ENCODE data around the gene USP48.
"Not testable (repeated sequence)": the region's sequence is repeated elsewhere in the genome, so short reads cannot be mapped to it uniquely, and the experiment has no call there.

The USP48 gene, protein sequence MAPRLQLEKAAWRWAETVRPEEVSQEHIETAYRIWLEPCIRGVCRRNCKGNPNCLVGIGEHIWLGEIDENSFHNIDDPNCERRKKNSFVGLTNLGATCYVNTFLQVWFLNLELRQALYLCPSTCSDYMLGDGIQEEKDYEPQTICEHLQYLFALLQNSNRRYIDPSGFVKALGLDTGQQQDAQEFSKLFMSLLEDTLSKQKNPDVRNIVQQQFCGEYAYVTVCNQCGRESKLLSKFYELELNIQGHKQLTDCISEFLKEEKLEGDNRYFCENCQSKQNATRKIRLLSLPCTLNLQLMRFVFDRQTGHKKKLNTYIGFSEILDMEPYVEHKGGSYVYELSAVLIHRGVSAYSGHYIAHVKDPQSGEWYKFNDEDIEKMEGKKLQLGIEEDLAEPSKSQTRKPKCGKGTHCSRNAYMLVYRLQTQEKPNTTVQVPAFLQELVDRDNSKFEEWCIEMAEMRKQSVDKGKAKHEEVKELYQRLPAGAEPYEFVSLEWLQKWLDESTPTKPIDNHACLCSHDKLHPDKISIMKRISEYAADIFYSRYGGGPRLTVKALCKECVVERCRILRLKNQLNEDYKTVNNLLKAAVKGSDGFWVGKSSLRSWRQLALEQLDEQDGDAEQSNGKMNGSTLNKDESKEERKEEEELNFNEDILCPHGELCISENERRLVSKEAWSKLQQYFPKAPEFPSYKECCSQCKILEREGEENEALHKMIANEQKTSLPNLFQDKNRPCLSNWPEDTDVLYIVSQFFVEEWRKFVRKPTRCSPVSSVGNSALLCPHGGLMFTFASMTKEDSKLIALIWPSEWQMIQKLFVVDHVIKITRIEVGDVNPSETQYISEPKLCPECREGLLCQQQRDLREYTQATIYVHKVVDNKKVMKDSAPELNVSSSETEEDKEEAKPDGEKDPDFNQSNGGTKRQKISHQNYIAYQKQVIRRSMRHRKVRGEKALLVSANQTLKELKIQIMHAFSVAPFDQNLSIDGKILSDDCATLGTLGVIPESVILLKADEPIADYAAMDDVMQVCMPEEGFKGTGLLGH

DNA sequence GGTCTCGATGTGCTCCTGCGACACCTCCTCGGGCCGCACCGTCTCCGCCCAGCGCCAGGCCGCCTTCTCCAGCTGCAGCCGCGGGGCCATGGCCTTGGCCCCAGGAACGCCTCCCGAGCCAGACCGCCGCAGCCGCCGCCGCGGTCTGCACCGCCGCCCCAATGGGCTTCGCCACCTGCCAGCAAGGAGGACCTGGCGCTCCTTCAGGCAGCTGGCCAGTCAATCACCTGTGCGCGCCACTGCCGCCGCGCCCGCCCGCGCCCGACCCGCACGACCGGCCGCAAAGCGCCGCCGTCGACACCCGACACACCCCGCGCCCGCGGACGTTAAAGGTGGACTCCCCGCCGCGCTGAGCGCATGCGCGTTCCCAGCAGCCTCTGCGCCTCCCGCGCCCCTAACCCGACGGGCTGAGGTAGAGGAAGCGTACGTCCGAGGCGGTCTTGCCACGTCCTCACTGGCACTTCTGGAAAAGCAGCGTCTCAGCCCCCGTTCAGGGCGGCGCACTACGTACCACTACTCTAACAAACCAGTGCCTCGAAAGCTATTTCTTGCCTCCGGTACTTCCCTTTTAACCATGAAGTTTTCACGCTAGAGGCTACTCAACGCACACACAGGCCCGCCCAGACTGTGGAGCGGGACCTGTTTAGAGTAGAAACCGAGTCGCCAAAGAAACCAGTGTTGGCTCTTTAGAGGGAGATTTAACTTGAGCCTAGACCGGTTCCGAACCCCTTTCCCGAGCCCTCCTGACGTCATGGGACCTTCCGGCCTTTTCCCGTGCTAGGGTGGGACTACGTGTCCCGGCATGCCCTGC lies at the start of gene USP48:
TSS of gene USP48 (minus strand) at position 282 of the 811 bp plus-strand sequence. CDS start at position 90, 192 bp downstream.
- peak; percentile 95 for DNase-seq (ENCODE audit: low read depth in 2 of 2)

DNA sequence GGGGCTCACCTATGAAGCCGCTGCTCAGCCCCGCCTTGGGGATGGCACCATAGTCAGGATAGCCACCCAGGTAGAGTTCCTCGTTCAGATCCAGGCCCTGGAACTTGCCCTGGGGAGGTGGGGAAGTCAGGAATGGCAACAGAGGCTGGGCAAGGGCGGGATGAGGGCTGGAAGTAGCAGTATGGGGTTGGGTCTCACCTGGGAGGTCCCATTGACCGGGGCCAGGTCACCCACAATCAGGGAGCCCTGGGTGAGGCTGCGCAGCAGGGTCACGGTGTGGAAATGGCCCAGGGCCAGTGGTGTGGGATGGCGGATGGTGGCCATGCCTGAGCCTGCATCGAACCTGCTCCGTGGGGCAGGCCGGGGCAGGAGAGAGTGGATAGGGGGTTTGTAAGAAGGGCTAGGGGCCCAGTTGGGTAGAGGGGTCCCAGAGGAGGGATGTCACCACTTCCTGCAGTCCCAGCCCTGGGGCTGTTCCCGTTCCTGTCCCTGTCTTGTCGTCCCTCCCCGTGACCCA lies 48.6 kb upstream of the USP48 start:
- DNase-seq (ENCODE audit: low read depth in 2 of 2) = no peak

DNA sequence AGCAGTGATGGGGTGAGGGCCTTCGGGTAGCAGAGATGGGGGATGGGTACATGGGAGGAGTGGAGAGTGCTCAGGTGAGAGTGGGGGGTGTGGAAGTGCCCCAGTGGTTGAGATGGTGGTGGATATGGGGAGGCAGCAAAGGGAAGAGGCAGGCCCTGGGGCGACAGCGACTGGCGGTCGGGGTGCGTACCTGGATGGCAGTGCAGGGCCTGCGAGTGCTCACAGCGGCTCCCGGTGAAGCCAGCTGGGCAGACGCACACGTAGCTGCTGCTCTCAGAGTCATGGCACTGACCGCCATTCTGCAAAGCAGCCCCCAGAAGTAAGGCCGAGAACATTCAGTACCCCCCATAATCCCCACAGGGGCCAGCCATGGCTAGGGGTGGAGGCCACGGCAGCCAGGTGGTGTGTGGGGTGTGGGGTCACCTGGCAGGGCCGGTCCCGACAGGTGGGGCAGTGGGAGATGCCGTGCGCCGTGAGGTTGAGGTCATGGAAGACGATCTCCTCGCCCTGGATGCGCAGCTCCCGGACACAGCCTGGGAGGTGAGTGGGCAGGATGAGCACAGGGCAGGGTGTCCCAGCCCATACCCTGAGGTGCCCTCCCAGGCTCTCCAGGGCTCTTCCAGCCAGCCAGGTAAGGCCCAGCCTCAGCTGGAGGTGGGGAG lies 48.0 kb upstream of the USP48 start:
- no peak for DNase-seq (ENCODE audit: low read depth in 2 of 2)

DNA sequence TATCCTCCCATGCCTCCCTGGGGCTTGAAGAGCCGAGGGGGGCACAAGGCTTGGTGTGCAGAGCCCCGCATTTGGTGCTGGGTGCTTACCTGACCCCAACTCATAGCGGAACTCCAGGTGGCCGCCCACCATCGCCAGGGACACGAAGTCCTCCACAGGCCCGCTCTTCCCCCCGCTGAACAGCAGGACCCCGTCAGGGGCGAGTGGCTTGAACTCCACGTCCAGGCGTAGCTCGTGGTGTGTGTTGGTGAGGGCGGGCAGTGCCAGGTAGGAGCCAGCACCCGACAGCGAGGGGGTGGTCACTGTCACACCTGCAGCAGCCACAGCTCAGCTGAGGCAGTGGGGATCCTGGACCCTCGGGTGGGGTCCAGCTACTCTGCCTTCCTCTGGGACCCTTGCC lies 46.3 kb upstream of the USP48 start:
- no peak for DNase-seq (ENCODE audit: low read depth in 2 of 2)

DNA sequence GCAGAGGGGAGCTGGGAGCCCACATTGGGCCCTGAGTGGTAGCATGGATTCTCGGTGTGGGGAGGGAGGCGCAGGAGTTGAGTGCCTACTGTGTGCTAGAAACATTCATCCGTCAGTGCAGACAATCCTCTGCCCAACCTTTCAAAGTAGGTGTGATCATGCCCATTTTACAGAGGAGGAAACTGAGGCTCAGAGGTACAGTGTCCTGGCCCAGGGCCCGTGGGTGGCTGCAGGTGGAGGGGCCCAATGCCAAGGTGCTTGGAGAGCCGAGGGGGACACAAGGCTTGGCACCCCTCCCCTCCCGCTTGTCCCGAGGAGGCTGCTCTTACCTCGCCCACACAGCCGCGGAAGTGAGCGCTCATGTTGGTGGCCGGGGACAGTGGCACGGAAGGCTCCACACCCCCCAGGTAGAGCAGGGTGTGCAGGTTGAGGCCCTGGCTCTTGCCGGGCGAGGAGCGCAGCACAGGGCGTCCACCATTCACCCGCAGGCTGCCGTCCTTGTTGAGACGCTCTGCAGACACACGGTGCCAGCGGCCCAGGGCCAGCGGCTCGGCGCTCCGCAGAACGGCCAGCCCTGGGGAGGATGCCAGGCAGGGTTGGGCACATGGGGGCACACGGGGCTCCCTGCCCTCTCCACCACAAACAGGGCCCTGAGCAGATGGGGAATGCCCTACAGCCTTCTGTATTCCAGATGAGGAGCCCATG lies 45.7 kb upstream of the USP48 start:
- no peak for DNase-seq (ENCODE audit: low read depth in 2 of 2)

DNA sequence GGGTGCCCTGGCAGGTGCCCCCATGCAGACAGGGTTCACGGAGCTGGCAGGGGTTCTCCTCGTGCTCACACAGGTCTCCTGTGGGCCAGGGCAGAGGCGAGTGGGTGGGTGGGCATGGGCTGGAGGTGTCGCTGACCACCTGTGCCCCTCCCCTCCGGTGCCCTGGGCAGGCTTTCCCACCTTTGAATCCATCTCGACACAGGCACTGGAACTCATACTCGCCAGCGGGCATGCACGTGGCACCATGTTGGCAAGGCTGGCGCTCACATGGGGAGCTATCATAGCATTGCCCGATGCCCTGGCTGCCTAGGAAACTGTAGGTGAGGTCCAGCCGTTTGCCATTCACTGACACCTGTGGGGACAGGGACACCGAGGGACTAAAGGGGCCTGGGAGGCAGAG lies 45.1 kb upstream of the USP48 start:
- DNase-seq (ENCODE audit: low read depth in 2 of 2) = no peak

DNA sequence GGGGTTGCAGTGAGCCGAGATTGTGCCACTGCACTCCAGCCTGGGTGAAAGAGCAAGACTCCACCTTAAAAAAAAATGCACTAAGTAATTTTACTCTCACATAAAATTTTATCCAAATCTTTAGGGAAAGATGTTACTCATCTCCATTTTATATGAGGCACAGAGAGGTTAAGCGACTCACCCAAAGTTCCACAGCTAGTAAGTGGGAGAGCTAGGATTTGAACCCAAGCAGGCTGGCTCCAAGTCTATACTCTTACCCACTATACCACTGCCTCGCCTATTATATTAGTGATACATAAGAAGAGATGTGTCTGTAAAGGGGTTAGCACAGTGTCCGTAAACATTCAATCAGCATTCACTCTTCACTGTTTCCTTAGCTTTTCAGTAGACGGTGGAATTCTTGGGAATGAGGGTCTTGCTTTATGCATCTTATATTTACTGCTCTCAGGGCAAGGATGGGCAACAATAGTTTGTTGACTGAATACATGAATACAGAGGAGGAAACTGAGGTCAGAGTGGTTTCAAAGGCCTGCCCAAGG lies 44.3 kb upstream of the USP48 start:
- DNase-seq (ENCODE audit: low read depth in 2 of 2) = no peak

DNA sequence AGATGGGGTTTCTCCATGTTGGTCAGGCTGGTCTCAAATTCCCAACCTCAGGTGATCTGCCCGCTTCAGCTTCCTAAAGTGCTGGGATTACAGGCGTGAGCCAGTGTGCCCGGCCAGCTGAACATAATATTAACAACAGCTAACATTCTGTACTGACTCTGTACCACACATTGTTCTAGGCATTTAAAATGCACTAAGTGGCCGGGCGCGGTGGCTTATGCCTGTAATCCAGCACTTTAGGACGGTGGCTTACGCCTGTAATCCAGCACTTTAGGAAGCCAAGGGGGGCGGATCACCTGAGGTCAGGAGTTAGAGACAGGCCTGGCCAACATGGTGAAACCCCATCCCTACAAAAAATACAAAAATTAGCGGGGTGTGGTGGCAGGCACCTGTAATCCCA lies 43.7 kb upstream of the USP48 start:
- DNase-seq (ENCODE audit: low read depth in 2 of 2) = not testable (repeated sequence)

DNA sequence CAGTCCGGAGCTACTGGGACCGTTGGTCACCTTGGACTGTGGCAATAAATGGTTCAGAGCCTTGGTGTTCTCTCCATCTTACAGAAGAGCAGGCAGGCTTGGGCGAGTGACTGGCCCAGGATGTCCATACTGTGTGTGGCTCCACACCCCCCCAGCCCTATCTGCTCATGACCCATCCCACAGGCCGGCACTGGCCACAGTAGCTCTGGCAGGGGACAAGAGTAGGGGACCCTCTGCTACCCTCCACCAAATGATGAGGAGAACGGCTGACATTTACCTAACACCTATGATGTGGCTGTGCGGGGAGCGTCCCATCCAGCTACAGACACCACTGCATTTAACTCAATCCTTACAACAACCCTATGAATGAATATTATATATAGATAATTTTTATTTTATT lies 42.4 kb upstream of the USP48 start:
- no peak for DNase-seq (ENCODE audit: low read depth in 2 of 2)

DNA sequence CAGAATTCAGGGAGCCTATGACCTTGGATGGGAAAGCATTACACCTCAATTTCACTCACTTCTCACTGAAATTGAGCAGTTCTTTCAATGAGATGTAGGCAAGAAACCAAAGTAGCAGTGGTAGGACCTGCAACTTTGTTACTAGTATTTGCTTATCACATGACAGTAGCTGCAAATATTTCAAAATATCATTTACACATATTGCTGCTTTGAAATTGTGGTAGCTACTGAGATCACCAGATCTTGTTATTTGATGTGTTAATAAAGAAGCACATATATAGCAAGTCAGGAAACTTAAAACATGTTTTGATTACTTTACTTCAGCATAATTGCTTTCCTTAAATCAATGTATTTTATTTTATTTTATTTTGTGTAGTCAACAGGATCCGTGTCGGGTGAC lies 42.0 kb upstream of the USP48 start:
- DNase-seq (ENCODE audit: low read depth in 2 of 2) = no peak

DNA sequence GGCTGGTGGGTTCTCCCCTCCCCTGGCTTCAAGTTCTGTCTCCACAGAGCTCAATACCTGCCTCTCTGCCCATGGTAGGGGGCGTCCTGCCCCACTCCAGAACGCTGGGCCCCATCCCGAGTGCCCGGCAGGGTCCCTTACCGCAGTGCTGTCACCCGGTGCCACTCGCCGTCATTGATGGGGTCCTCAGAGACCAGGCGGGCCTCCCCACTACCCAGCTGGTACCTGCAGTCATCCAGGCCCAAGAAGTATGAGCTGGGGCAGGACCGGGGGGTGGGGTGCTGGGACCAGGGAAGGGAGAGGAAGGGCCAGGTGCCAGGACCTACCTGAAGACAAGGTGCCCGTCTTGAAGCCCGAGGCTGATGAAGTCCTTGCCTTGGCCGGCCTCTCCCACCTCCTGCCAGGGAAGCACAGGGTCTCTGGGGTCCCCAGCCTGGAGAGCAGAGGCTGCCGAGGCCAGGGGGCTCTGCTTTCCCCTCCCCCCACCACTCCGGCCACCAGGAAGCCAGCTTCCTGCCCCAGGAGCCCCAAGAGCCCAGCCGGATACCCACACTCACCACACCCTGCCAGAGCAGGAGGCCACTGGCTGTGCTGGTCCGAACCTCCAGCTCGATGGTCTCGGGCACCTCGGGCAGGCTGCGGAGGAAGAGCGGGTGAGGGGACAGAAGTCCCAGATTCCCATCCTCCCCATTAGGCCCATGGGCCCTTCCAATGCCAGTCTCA lies 41.2 kb upstream of the USP48 start:
- DNase-seq (ENCODE audit: low read depth in 2 of 2) = no peak

DNA sequence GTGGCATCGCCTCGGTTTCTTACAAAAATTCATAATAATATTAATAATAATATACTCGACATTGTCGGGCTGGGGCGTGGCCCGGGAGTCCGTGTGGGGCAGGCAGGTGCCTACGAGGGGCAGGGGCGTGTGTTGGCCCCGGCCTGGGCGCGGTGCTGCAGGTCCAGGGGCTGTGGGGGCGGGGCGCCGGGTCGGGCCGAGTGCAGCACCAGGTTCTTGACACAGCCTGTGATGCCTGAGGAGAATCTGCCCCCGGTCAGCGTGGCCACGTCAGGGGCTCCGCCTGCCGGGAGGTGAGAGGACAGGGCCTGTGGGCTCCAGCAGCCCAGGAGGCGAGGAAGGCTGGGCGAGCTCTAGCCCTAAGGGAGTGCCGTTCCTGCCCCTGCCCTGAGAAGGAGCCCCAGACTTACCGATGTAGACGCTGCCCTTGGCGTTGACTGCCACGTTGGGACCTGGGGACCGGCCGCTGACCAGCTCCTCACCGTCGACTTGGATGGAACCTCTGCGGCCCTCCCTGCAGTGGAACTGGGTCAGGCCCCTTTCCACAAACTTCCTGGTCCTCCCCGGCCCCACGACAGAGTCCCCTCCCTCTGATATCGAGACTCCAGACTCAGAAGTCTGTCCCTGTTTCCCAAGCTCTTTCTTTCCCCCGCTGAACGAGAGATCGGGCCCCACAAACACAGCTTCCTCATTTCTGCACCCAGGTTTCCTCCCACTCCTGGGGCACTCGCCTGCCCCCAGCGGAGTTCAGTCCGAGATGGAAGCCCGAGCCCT lies 40.4 kb upstream of the USP48 start:
- no peak for DNase-seq (ENCODE audit: low read depth in 2 of 2)

DNA sequence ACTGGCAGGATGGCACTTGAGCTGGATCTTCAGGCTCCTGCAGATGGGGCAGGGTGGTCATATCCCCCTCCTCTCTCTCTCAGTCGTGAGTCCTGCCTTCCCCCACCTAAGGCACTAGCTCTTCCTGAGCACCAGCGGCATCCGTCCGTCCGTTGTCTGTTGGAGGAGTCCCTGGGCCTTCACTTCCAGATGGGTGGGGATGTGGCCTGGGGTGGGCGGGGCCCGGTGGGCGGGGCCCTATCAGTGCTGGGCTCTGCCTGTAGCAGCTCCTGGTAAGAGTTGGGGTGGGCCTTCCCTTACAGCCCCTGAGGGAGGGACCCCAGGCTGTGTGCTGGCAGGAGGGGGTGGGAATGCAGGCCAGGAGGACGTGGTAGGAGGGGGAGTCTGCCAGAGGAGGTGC lies 39.4 kb upstream of the USP48 start:
- no peak for DNase-seq (ENCODE audit: low read depth in 2 of 2)

DNA sequence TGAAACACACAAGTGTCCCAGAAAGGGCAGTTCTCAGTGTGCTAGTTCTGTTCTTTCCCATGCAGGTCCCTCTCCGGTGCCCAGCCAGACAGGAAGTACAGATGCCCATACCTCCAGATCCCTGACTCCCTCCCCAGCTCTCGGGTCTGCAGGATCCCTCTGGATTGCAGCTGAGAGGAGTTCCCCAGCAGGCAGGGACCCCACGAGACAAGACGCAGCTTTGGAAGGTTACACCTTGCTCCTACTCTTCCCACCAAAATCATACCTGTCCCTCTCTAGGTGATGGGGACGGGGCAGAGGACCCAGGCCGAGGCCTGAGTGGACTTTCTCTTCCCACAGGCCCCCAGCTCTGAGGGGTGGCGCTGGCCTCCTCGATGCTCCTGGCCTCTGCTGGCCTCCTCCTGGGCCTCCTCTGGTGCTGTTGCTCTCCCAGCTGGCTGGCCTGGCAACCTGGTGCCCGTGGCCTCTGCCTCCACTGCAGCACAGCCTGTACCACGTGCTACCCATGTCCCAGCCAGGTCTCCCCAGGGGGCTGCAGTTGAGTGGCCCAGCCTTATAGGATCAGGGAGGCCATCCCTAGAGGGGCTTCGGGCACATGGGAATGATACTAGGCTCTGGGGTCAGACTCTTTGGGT lies 38.6 kb upstream of the USP48 start:
- DNase-seq (ENCODE audit: low read depth in 2 of 2) = no peak

DNA sequence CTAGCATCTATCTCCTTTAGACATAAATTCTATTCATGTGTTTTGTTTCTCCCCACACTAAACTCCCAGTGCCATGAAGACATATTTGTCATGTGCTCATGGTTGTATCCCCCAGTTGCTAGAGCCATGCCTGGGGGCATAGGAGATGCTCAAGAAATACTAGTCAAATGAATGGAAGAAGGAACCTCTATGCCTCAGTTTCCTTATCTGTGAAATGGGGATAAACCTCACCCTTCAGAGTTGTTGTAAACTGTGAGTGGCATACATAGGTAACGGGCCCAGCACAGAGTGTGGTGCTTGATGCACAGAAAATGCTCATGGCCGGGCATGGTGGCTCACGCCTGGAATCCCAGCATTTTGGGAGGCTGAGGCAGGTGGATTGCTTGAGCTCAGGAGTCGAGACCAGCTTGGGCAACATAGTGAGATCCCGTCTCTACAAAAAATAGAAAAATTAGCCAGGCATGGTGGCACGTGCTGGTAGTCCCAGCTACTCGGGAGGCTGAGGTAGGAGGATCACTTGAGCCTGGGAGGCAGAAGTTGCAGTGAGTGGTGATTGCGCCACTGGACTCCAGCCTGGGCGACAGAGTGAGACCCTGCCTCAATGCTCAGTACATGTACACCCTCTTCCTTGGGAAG lies 37.8 kb upstream of the USP48 start:
- DNase-seq (ENCODE audit: low read depth in 2 of 2) = no peak

DNA sequence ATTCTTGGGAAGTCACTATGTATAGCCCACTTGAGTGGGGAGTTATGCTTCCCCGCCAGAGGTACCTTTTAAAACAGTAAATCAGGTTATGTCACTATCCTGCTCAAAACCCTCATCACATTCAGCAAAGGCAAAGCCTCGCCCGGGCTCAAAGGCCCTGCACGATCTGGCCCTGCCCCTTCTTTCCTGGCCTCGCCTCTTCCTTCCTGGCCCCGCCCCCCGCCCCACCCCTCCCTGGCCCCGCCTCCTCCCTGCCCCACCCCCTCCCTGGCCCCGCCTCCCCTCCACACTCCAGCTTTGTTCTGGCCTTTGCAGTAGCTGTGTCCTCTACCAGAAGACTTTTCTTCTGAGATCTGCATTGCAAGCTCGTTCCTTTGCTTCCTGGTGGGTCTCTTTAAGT lies 35.7 kb upstream of the USP48 start:
- DNase-seq (ENCODE audit: low read depth in 2 of 2) = peak; percentile 15 to 24

DNA sequence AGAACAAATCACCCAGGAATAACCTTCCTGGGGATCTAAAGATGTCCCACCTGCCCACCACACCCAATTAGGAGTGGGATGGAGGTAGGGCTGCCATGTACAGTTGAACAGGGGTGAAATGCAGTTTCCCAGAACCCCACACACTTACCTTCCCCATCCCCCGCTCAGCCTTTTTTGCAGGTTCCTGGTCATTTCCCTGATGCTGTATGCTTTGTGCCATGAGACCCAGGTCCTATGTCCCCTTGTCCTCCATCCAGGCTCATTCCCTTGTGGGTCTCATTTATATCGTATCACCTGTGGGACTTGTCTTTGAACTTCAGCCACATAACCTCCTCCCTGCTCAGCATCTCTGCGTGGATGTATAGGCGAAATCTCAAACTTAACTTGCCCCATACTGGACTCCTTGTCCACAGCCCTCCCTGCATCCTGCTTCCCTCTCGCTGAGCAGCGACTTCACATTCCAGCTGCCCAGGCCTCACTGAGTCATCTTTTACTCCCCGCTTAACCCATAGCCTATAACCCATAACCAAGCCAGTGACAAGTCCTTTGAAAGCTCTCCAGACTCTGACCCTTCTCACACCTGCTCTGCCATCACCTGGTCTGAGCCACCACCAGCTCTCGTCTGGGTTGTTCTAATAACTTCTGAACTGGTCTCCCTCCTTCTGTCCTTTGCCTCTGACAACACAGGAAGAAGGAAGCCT lies 33.8 kb upstream of the USP48 start:
- no peak for DNase-seq (ENCODE audit: low read depth in 2 of 2)
